ENCODE data around the gene TAF5L. TPM values are rescaled to one million over a fixed set of nuclear protein-coding genes. Genes with fewer than 3 reads are reported as not detected.

Gene TAF5L
- total RNA-seq, 4 donors from 2014 or later = 14.9 to 26.1 (median 18.4) TPM

Small RNA genes lying within 50 kb of the gene (small RNA-seq; reads per million reads assigned to genes)
- gene HMGN2P19 (not detected), gene RNA5SP78 (not detected)

Other genes with a start within 250 kb of the TAF5L start
- gene ACTA1, start 192.0 kb downstream of the TAF5L start, total RNA-seq = under 1 TPM in 2 of 4 donors, not detected in 2; 0.33 to 0.40 TPM
- gene NUP133, start 117.8 kb downstream of the TAF5L start, total RNA-seq = 10 to 100 TPM; 29.6 to 40.7 (median 37.3) TPM
- gene ABCB10, start 67.4 kb downstream of the TAF5L start, total RNA-seq = 10 to 100 TPM; 13.7 to 22.6 (median 17.8) TPM
- gene URB2, start 125 bp upstream of the TAF5L start, total RNA-seq = 10 to 100 TPM in 1 of 4 donors, 1 to 10 TPM in 3; 6.4 to 14.9 (median 7.1) TPM